H9 (cell line): ENCODE results near the gene STARD9. TPM values are rescaled to one million over a fixed set of nuclear protein-coding genes. Genes with fewer than 3 reads are reported as not detected.

Experiments
- DNase-seq: peaks from one replicate; pipeline ENCODE4 v3.0.0-alpha.2; 2017
- H2AFZ ChIP-seq: one replicate; pipeline ENCODE4 v1.6.1; 2013; ENCODE audit warnings: mild to moderate bottlenecking, low read length, control low read depth, moderate library complexity
- H2AK5ac ChIP-seq: 2 replicates; pipeline ENCODE4 v1.6.1; 2013; ENCODE audit warnings: low read length, control low read depth, mixed read lengths; ENCODE audit not compliant: insufficient read length
- H2BK120ac ChIP-seq: one replicate; pipeline ENCODE4 v1.6.1; 2013; ENCODE audit warnings: low read depth, mild to moderate bottlenecking, low read length, control low read depth, inconsistent platforms; ENCODE audit not compliant: poor library complexity, severe bottlenecking
- H2BK12ac ChIP-seq: 2 replicates; pipeline ENCODE4 v1.6.1; 2013; ENCODE audit warnings: low read length, control low read depth, mixed read lengths, low read depth; ENCODE audit not compliant: insufficient read length
- H2BK15ac ChIP-seq: 2 replicates; pipeline ENCODE4 v1.6.1; 2013; ENCODE audit warnings: low read depth, low read length, control low read depth
- H2BK20ac ChIP-seq: one replicate; pipeline ENCODE4 v1.6.1; 2013; ENCODE audit warnings: low read depth, mild to moderate bottlenecking, low read length, control low read depth, inconsistent platforms; ENCODE audit not compliant: poor library complexity, severe bottlenecking
- H2BK5ac ChIP-seq: 2 replicates; pipeline ENCODE4 v1.6.1; 2013; ENCODE audit warnings: low read length, control low read depth, mixed read lengths; ENCODE audit not compliant: insufficient read length
- H3K14ac ChIP-seq: 2 replicates; pipeline ENCODE4 v1.6.1; 2013; ENCODE audit warnings: low read length, control low read depth; ENCODE audit not compliant: insufficient read depth
- H3K18ac ChIP-seq: 2 replicates; pipeline ENCODE4 v1.6.1; 2013; ENCODE audit warnings: low read depth, mild to moderate bottlenecking, mixed read lengths, low read length, control low read depth; ENCODE audit not compliant: insufficient read length
- H3K23ac ChIP-seq: 2 replicates; pipeline ENCODE4 v1.6.1; 2013; ENCODE audit warnings: low read length, control low read depth, mixed read lengths, low read depth; ENCODE audit not compliant: insufficient read length
- H3K23me2 ChIP-seq: 2 replicates; pipeline ENCODE4 v1.6.1; 2013; ENCODE audit warnings: low read depth, mild to moderate bottlenecking, mixed read lengths, low read length, control low read depth; ENCODE audit not compliant: insufficient read length, poor library complexity, severe bottlenecking
- H3K27ac ChIP-seq: 2 replicates; pipeline ENCODE4 v1.5.1; 2013; ENCODE audit warnings: low read length, control low read depth, mixed read lengths, low read depth; ENCODE audit not compliant: insufficient read length
- H3K27me3 ChIP-seq: 2 replicates; pipeline ENCODE4 v1.6.1; 2013; ENCODE audit warnings: low read length, control low read depth, inconsistent platforms; ENCODE audit not compliant: insufficient read depth
- H3K4ac ChIP-seq: 2 replicates; pipeline ENCODE4 v1.6.1; 2013; ENCODE audit warnings: low read depth, mild to moderate bottlenecking, control low read depth, inconsistent platforms, low read length, moderate library complexity
- H3K4me1 ChIP-seq: 2 replicates; pipeline ENCODE4 v1.6.1; 2013; ENCODE audit warnings: low read length, control low read depth, inconsistent platforms; ENCODE audit not compliant: insufficient read depth
- H3K4me2 ChIP-seq: 2 replicates; pipeline ENCODE4 v1.6.1; 2013; ENCODE audit warnings: low read length, control low read depth, mixed read lengths; ENCODE audit not compliant: insufficient read length, insufficient read depth
- H3K56ac ChIP-seq: 2 replicates; pipeline ENCODE4 v1.6.1; 2013; ENCODE audit warnings: low read depth, mild to moderate bottlenecking, mixed read lengths, low read length, control low read depth; ENCODE audit not compliant: insufficient read length
- H3K79me1 ChIP-seq: 2 replicates; pipeline ENCODE4 v1.6.1; 2013; ENCODE audit warnings: low read depth, mild to moderate bottlenecking, moderate library complexity, low read length, control low read depth, inconsistent platforms; ENCODE audit not compliant: insufficient read depth, poor library complexity, severe bottlenecking
- H3K79me2 ChIP-seq: 2 replicates; pipeline ENCODE4 v1.6.1; 2013; ENCODE audit warnings: low read length, control low read depth, inconsistent platforms; ENCODE audit not compliant: insufficient read depth
- H3K9ac ChIP-seq: 2 replicates; pipeline ENCODE4 v1.6.1; 2013; ENCODE audit warnings: low read length, control low read depth, mixed read lengths; ENCODE audit not compliant: insufficient read length; ENCODE audit errors: extremely low read depth
- H3K9me3 ChIP-seq: one replicate; pipeline ENCODE4 v1.6.1; 2013; ENCODE audit warnings: low read depth, low read length, inconsistent platforms; ENCODE audit not compliant: control insufficient read depth
- H3T11ph ChIP-seq: one replicate; pipeline ENCODE4 v1.6.1; 2013; ENCODE audit warnings: mild to moderate bottlenecking, low read length, control low read depth, inconsistent platforms
- H4K20me1 ChIP-seq: one replicate; pipeline ENCODE4 v1.6.1; 2013; ENCODE audit not compliant: control insufficient read depth, insufficient read length, insufficient read depth
- H4K5ac ChIP-seq: 2 replicates; pipeline ENCODE4 v1.6.1; 2013; ENCODE audit warnings: low read depth, mild to moderate bottlenecking, mixed read lengths, low read length, control low read depth; ENCODE audit not compliant: insufficient read length
- H4K8ac ChIP-seq: replicated peaks from 2 replicates; pipeline ENCODE4 v1.6.1; 2013; ENCODE audit warnings: low read length, control low read depth, mixed read lengths, low read depth; ENCODE audit not compliant: insufficient read length
- H4K91ac ChIP-seq: 2 replicates; pipeline ENCODE4 v1.6.1; 2013; ENCODE audit warnings: low read depth, mild to moderate bottlenecking, moderate library complexity, mixed read lengths, low read length, control low read depth; ENCODE audit not compliant: insufficient read length
- H3K27ac Mint-ChIP-seq, 3 experiments: 2 replicates in 2 of 3; 3 replicates in 1 of 3; pipeline ENCODE4 v1.8.0; 2020 to 2021; ENCODE audit warnings: mixed read lengths in 3 of 3, mild to moderate bottlenecking in 1 of 3, moderate library complexity in 1 of 3
- H3K27me3 Mint-ChIP-seq: 2 replicates; pipeline ENCODE4 v1.8.0; 2021; ENCODE audit warnings: low read depth, mild to moderate bottlenecking, moderate library complexity, mixed read lengths
- H3K36me3 Mint-ChIP-seq, 3 experiments: 2 replicates in 2 of 3; 3 replicates in 1 of 3; pipeline ENCODE4 v1.8.0; 2020 to 2021; ENCODE audit warnings: low read depth in 3 of 3, mixed read lengths in 3 of 3; ENCODE audit not compliant: insufficient read depth in 1 of 3
- H3K4me1 Mint-ChIP-seq, 2 experiments: 2 replicates each; pipeline ENCODE4 v1.8.0; 2020; ENCODE audit warnings: mixed read lengths in 2 of 2
- H3K4me3 Mint-ChIP-seq, 2 experiments: 2 replicates in 1 of 2; 3 replicates in 1 of 2; pipeline ENCODE4 v1.8.0; 2020 to 2021; ENCODE audit warnings: mild to moderate bottlenecking in 2 of 2, mixed read lengths in 2 of 2, moderate library complexity in 1 of 2
- H3K9me3 Mint-ChIP-seq, 2 experiments: 2 replicates in 1 of 2; 3 replicates in 1 of 2; pipeline ENCODE4 v1.8.0; 2020; ENCODE audit warnings: mild to moderate bottlenecking in 2 of 2, mixed read lengths in 2 of 2, moderate library complexity in 1 of 2
- CTCF ChIP-seq: fragments of 200-600 bp; sonication (generic); conservative IDR thresholded peaks from 3 replicates; pipeline ENCODE4 v1.8.0; 2021; ENCODE audit warnings: antibody characterized with exemption, mild to moderate bottlenecking
- total RNA-seq: library from RNA; stranded (reverse); gene quantifications from 2 replicates; pipeline ENCODE4 v1.2.1, GENCODE V29; 2021

Gene STARD9
- total RNA-seq, 1 experiment from 2014 or later, result 6.9 TPM

- Histone ChIP-seq H4K8ac (no peak overlapping the region), H3K56ac (no peak overlapping the region), H3K27me3 (no peaks in the 10 kb centered on the region), H3K23ac (no peak overlapping the region), H4K5ac (no peak overlapping the region), H2AFZ (no peak overlapping the region), H2BK120ac (no peak overlapping the region), H3K4ac (no peak overlapping the region), H3K14ac (no peak overlapping the region), H3K79me1 (no peaks in the 10 kb centered on the region), H3K27ac (no peak overlapping the region), H3K79me2 (no peaks in the 10 kb centered on the region), H2AK5ac (no peak overlapping the region), H3T11ph (no peak overlapping the region), H3K9ac (no peak overlapping the region), H3K23me2 (no peaks in the 10 kb centered on the region), H2BK12ac (no peak overlapping the region), H2BK15ac (no peak overlapping the region), H2BK5ac (no peak overlapping the region), H4K20me1 (no peaks in the 10 kb centered on the region), H2BK20ac (no peak overlapping the region), H3K18ac (no peak overlapping the region), H3K9me3 (no peaks in the 10 kb centered on the region), H3K4me2 (no peak overlapping the region), H3K4me1 (no peaks in the 10 kb centered on the region; the same call in 1 of the 2 replicates), H4K91ac (no peak overlapping the region)
- Mint-ChIP-seq H3K4me3 (no peak overlapping the region), H3K27me3 (no peaks in the 10 kb centered on the region), H3K4me1 (peaks cover 20% of the 10 kb centered on the region in 2 experiments), H3K9me3 (peaks cover 0 to 4% of the 10 kb centered on the region in 2 experiments; a peak in 1 of 5 replicates), H3K27ac (no peak overlapping the region), H3K36me3 (no peaks in the 10 kb centered on the region; a peak in 1 of 7 replicates)
- no peak for DNase-seq
- TF ChIP-seq CTCF, result no peak
Measured at GRCh38 chr15:42623951-42624350, 48.5 kb downstream of the STARD9 start.
